HG03460 (cell line): ENCODE measurements around the gene NDC80.

Experiments
- ATAC-seq: cut with Tn5 transposase; IDR thresholded peaks from one replicate; pipeline ENCODE4 v1.9.1; 2021; ENCODE audit not compliant: unreplicated experiment

NDC80 gene

DNA sequence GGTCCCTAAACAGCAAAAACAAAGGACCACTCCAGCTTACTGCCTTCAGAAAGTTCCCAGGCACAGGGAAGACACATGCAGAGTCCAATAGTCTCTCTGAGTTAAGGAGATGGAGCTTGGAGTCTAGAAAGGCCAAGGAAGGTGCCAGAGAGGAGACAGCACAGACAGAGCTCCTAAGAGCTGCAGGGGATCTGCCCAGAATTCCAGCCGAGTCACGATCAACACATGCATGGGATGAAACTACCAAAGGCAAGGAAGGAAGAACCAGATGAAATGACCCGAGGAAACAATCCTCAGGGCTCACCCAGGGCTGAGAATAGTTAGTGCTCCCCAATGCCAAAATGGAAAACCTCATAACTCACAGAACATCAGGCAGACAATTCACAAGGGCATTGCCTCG, 15.5 kb upstream of the NDC80 start:
- no peak for ATAC-seq

DNA sequence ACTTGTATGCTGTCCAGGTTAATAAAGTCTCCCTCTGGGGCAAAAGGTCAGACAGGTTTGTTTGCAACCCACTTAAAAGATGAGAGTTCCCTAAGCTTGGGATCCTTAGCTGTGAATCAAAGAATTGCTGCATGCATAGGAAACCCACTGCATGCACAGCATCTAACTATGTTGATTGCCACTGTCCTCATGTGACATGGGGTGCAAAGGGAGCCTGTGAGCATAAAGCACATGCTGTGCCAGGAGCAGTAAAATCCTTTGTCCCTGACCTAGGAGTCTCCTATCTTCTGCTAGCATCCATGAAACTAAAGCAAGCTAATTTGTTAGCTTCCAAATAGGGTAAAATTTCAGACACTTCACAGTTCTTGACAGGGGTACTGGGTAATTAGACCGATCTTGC, 13.8 kb upstream of the NDC80 start:
- ATAC-seq: no peak

DNA sequence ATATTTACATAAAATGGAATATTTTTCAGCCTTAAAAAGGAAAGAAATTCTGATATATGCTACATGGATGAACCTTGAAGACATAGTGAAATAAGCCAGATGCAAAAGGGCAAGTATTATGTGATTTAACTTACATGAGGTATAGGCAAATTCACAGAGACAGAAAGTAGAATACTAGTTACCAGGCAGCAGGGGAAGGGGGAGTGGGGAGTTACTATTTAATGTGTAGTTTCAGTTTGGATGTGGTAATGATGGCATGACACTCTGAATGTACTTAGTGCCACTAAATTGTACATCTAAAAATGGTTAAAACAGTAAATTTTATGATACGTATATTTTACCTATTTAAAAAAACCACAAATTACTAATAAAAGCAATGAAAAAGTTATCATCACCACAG, 12.1 kb upstream of the NDC80 start:
- ATAC-seq: no peak

DNA sequence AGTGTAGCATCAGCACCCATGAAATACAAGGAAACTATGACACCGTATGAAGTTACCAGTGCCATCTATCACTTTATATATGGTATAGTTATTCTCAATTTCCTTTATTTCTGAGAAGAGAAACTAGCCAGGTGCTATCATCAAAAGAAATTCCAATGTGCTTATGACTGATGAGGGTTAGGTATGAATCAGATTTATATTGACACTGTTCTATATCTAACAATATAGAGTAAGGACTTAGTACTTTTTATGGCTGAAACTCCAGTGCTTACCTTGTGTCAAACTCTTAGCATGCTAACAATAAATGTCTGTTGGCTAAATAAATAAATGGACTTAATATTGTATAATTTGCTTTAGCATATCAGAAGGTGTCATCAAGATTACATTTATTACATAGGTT, 7.0 kb upstream of the NDC80 start:
- no peak for ATAC-seq

DNA sequence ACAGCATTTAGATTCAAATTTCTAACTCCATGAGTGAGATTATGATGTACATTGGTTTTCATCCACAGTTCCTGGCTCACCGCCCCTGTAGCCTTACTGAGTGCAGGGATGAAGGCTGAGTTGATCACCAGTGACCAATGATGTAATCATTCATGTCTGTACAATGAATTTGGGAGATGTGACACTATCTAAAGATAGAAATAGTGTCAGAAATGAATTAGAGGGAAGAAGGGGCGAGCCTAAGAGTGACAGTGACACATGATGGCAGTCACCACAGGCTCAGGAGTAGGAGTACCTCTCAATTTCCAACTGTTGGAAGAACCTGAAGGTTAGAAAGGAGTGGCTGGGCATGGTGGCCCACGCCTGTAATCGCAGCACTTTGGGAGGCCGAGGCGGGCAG, 3.2 kb upstream of the NDC80 start:
- no peak for ATAC-seq

DNA sequence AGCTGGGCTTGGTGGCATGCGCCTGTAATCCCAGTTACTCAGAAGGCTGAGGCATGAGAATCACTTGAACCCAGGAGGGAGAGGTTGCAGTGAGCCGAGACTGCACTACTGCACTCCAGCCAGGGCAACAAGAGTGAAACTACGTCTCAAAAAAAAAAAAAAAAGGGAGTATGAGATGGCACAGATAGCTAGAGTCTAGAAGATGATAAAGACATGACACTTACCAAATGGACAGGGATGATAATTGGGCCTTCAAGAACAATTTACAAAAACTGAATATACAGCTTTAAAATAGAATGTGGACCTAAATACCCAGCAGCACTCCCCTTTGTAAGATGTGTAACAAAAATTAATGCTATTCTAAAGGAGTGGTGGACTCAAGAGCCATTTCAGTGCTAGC, 2.8 kb upstream of the NDC80 start:
- no peak for ATAC-seq

DNA sequence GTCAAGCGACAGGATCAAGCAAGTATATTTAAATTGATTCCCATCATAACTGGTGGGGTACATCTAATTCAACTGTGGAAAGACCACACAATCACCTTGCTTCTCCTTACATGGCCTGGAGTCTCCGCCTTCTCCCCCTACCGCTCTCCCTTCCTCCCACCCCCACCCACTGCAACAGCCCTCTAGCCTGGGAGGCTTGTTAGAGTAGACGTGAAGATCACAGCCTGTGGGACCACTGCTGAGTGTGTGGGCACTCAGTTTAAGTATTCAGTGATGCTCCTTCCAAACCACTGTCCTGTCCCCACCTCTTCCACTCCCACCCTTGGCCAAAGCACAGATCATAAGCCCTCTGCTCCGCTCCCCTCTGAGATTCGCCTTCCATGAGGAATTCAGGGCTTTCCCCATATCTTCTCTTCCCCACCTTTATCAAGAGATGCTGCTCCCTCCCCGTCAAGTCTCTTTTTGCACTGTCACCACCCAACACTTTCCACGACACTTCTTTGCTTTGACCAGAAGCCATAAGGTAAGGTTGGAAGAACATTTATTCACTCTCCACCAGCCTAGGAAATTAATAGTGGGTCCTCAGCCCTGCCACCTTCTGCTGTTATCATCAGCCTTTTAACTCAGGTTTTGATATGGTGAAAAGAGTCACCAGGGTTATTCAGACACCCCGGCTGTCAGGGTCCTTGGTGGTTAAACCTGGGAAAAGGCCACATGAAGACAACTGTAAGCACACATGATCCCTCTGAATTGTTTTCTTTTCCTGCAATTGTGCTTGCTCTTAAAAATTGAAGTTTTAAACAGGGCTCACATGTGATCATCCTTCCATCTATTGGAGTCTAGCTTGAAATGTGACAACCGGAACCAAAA, 1.8 kb upstream of the NDC80 start:
- no peak for ATAC-seq

DNA sequence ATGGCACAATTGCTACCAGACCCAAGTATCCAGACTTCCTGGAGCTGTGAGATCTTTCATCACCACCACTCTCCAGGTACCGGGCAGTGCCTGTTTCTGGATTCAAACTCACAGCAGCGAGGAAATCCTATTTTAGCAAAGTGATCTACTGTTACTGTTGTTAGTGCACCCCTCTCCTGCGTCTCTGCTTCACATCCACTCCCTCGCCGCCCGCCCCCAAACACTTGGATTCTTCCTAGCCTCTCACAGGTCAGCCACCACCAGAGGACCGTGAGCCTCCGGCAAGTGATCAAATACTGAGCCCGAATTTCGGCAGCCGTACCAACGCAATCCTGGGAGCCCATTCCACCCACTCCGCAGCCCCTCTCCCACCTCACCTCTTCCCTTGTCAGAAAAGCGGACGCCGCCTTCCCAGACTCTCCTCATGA, 571 bp upstream of the NDC80 start:
- ATAC-seq: peak; percentile 45

DNA sequence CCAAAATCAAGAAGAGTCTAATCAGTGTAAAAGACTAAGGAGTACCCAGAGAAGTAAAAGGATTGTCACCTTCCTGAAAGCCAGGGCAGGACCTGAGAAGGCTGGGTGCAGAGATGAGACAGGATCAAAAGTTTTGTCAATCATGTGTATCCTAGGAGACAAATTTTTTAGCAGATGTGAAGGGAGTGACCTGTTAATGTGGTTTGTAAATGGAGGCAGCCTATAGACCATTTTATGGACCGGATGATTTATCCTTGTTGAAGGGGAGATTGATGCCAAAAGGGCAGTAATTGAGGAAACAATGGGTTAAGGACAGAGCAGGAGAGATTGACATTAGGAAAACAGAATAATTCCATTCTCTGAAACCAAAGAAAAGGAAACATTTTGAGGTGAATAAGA, 813 bp downstream of the NDC80 start:
- no peak for ATAC-seq

DNA sequence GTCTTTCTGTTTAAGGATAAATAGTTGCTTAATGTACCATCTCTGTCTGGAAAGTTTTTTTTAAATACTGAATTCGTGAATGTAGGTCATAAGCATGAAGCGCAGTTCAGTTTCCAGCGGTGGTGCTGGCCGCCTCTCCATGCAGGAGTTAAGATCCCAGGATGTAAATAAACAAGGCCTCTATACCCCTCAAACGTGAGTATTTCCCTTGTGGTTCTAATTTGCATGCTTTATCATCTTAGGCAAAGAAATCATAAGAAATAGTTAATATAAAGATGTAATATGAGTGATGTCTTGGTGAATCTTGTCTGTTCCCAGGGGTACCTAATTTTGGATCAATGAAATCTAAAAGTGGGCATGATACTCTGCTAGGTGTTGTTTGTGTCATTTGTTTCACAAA, 1.5 kb downstream of the NDC80 start:
- no peak for ATAC-seq

DNA sequence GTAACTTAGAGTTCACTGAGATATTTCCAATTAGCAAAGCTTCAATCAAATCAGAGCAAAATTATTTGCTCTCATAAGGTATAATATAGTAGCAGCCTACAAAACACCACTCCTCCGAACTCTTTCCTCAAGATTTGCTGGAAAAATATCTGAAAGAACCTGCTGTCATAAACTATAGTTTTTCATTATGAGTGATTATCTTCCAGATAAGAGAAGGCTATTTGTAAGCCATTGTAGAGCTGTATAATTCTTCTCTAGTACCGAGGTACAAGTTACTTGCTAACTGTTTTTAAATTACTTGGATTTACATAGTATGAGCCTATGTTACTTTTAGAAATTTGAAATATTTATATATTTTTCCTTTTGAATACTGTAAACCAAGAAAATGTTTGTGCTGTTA, 2.1 kb downstream of the NDC80 start:
- no peak for ATAC-seq

DNA sequence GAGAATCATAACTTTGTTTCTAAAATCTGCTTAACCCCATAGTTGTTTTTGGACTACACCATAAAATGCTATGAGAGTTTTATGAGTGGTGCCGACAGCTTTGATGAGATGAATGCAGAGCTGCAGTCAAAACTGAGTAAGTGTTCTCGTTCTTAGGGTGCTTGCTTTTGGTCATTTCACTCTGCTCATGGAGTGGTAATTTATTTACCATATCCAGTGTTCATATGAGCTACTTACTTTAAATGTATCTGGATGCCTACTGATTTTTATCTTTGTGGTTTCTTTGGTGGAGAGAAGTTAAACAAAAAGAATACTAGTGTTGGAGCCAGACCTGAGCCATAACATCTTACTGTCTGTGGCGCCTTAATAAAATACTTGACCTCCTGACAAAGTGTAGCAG, 16.4 kb downstream of the NDC80 start:
- no peak for ATAC-seq

DNA sequence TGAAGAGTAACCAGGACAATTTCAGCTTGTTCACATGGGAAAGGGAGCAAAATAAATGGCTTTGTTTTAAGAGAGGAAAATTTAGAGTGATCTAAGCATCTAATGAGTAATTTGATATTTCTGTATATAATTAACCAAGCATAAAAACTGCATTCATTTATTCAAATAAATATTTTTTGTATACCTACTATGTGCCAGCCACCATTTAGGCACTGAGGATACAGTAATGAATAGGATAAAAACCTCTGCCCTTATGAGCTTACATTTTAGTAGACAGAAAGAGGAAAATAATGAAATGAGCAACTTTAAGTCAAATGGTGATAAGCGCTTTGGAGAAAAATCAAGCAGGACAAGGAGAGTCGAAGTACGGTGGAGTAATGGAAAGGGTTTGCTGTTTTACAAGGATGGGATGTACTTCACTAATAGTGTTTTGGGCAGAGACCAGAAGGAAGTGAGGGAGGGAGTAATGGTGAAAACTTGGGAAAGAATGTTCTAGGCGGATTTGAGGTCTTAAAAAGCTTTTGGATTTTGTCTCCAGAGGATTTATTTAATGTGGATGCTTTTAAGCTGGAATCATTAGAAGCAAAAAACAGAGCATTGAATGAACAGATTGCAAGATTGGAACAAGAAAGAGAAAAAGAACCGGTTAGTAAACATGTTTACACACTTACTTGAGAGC, 17.4 kb downstream of the NDC80 start:
- ATAC-seq: no peak

DNA sequence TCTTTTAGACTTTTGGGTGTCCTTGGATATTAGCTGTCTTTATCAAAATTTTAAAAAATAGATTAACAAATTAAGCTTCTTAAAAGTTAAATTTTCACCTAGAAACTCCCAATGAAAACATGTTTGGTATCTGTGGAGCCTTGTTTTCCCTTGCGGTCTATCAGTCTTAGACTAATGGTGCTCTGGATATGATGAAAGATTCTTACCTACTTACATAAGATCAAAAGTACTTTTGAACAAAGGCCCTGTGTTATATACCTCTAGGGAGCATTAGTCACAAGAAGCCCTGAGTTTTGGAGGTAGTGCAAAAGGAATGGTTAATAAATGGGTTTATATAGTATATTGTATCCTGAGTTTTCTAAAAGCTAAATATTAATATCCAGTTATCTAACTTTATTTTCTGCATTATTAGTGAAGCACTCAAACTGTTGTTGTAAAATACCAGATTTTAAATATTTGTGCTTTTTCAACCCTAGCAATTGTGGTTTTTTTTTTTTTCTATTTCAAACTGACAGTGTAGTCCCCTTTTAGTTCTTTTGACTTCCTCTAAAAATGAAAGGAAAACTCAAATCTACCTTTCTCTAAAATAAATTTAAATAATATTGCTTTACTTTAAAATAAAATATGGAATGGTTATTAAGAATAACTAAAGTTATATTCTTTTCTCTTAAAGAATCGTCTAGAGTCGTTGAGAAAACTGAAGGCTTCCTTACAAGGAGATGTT, 18.1 kb downstream of the NDC80 start:
- no peak for ATAC-seq

DNA sequence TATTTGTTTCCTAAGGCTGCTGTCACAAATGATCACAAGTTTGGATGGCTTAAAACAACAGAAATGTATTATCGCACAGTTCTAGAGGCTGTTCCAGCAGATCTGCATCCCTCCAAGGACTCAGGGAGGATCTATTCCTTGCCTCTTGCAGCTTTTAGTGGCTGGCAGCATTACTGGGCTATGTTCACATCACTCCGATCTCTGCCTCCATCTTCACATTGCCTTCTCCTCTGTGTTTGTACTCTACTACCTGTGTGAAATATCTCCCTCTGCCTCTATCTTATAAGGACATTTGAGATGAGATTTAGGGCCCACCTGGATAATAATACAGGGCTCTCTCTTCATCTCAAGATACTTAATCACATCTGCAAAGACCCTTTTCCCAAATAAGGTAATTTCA, 18.9 kb downstream of the NDC80 start:
- ATAC-seq: no peak

DNA sequence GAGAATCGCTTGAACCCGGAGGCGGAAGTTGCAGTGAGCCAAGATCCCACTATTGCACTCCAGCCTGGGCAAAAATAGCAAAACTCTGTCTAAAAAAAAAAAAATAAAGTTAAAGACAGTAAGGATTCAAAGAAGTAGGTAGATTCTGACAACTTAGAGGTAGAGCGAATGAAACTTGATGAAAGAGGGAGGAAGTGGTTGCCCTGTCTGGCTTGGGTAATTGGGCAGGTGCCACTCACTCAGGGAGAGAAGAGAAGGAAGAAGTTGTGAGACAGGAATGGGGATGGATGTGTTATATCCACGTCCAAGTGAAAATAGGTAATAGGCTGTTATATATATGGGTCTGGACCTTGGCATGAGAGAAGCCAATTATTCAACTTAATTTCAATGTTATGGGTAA, 26.3 kb downstream of the NDC80 start:
- ATAC-seq: no peak

DNA sequence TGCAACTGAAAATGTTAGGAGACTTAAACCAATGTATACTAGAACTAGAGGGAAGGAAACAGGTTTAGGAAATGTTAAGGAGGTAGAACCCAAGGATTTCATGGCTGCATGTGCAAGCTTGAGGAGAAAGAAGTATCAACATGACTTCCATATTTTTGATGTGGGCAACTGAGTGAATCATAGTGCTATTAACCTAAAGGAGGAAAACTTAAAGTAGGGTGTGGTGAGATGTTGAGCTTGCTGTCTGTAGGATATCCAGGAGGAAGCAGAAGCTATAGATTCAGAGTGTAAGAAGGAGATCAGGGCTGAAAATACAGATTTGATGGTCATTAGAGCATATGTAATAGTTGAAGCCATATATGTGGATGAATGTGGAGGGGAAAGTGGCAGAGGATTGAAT, 31.5 kb downstream of the NDC80 start:
- no peak for ATAC-seq

DNA sequence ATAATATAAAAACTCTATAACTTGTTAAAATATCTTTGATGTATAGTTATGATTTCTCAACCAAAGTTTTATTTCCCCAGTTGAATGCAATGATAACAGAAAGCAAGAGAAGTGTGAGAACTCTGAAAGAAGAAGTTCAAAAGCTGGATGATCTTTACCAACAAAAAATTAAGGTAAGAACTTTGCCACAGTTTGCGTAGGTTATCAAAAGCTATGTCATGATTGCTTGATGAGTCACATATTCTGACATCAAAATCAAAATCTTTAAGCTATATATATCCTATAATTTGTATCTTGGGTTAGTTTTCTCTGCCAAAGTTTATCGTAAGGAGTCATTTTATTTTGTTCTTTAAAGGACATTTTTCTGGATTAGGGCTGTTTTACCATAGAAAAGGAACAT, 35.0 kb downstream of the NDC80 start:
- no peak for ATAC-seq

DNA sequence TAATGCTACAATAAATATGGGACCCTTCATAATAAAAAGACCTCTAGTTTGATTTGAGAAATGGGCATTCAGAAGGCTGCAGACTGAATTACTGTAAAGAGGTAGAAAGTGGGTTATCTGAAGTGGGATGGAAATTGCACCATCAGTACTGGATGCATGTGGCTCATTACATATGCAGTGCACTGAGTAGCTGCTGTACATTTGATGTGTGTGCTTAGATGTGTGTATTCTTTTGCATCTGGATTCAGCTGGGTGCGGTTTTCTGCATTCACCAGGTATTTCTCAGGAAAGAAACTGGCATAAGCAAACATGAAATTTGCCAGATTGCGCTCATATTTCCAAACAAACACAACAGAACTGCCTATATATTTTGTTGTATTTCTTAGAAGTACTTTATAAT, 38.2 kb downstream of the NDC80 start:
- ATAC-seq: no peak

DNA sequence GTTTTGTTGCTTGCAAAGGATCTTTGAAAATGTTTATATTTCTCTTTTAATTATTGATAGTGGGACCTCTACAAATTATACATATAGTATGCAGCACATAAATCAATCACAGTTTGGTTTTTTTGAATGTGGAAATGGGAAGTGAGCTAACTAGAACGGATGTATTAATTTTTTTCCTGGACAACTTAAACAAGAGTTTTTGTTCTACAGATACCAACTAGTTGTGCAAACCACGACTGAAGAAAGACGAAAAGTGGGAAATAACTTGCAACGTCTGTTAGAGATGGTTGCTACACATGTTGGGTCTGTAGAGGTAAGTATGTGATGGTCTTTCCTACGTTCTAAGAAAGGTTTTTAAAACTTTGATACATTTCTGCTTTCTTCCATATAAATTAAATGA, 39.2 kb downstream of the NDC80 start:
- no peak for ATAC-seq

DNA sequence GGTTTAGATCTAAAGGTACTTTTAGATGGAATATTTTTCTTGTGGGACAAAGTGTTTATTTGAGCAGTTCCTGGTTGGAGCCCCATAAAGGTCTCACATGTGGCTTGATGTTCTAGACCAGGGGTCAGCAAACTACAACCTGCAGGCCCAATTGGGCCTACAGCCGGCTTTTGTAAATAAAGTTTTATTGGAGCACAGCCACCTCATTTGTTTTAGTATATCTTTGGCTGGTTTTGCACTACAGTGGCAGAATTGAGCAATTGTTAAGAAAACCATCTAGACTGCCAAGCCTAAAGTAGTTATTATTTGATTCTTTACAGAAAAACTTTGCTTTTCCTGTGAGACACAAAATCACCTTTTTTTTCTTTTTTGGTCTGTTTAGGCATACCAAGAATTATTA, 41.6 kb downstream of the NDC80 start:
- no peak for ATAC-seq

DNA sequence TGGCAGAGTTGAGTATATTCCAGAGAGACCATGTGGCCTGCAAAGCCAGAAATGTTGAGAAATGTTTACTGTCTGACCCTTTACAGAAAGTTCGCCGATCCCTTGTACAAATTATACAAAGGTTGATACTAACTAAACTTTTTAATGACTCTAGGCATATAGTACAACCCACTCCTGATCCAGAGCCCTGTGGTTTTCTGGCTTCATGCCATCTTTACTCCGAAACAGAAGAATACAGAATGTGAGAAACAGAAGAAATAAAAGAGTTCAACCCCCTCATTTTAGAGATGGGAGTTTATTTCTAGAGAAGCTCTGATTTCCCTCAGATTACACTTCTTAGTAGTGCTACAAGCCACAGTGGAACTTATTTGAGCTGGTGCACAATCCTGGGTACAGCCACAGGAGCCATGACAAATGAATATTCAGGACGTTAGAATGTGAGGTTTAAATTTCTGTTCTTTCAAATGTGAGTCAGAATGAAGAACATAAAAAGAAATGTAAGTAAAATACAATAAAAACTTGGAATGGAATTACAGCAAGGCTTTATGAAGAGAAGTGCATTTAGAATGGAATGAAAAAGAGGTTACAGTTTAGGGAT, 46.1 kb downstream of the NDC80 start:
- ATAC-seq: no peak
